H1 (cell line): ENCODE results near the gene BHLHE23. TPM values are rescaled to one million over a fixed set of nuclear protein-coding genes. Genes with fewer than 3 reads are reported as not detected.

Experiments
- CTCF ChIA-PET: fragments of 300-600 bp; sonication (Branson Sonifier 250); formaldehyde crosslinking; loops from one replicate; lab custom pipeline; 2021; ENCODE audit not compliant: partially characterized antibody; lab: Charles Lee
- POLR2A ChIA-PET: fragments of 300-600 bp; sonication (Branson Sonifier 250); formaldehyde crosslinking; loops from one replicate; lab custom pipeline; 2021; ENCODE audit warnings: inconsistent platforms; ENCODE audit not compliant: partially characterized antibody; lab: Charles Lee
- DNase-seq, 2 experiments: peaks; one replicate each; pipeline versions ENCODE4 v3.0.0 to v3.0.0-alpha.2; 2010 to 2022; ENCODE audit warnings: low spot score in 2 of 2, low read depth in 1 of 2, mixed read lengths in 1 of 2
- FAIRE-seq: peaks from 2 replicates; lab custom pipeline; 2011; peaks lifted over from hg19 to GRCh38; lab: Jason Lieb, UNC
- H2AFZ ChIP-seq: 2 replicates; pipeline ENCODE4 v1.8.1; 2012; ENCODE audit warnings: low read length, inconsistent platforms
- H2AK5ac ChIP-seq: 2 replicates; pipeline ENCODE4 v1.6.1; 2013; ENCODE audit warnings: low read depth, low read length
- H2BK120ac ChIP-seq: replicated peaks from 2 replicates; pipeline ENCODE3; 2013; ENCODE audit warnings: low read depth, low read length, inconsistent platforms
- H2BK12ac ChIP-seq: 2 replicates; pipeline ENCODE4 v1.6.1; 2013; ENCODE audit warnings: low read depth, low read length
- H2BK15ac ChIP-seq: 2 replicates; pipeline ENCODE4 v1.6.1; 2013; ENCODE audit warnings: low read length
- H2BK20ac ChIP-seq: 2 replicates; pipeline ENCODE4 v1.6.1; 2013; ENCODE audit warnings: low read length
- H2BK5ac ChIP-seq: 2 replicates; pipeline ENCODE4 v1.6.1; 2013; ENCODE audit warnings: low read depth, low read length
- H3K14ac ChIP-seq: 2 replicates; pipeline ENCODE4 v1.6.1; 2013; ENCODE audit warnings: inconsistent platforms; ENCODE audit not compliant: insufficient read length
- H3K18ac ChIP-seq: 2 replicates; pipeline ENCODE4 v1.6.1; 2013; ENCODE audit warnings: low read length; ENCODE audit errors: extremely low read depth
- H3K23ac ChIP-seq: 2 replicates; pipeline ENCODE4 v1.6.1; 2013; ENCODE audit warnings: inconsistent platforms; ENCODE audit not compliant: insufficient read length
- H3K23me2 ChIP-seq: 2 replicates; pipeline ENCODE4 v1.6.1; 2013; ENCODE audit warnings: low read depth, low read length
- H3K27ac ChIP-seq: 2 replicates; pipeline ENCODE4 v1.6.1; 2011; ENCODE audit warnings: low read depth, low read length, inconsistent platforms
- H3K27me3 ChIP-seq, 4 experiments: replicated peaks in 1 of 4; 1 replicate in 1 of 4; 2 replicates in 3 of 4; pipeline versions ENCODE4 v1.6.1 to v1.8.1; 2011 to 2013; ENCODE audit warnings: low read length in 3 of 4, mild to moderate bottlenecking in 3 of 4, inconsistent platforms in 2 of 4, mixed read lengths in 2 of 4, moderate library complexity in 1 of 4; ENCODE audit not compliant: control insufficient read depth in 3 of 4, insufficient read depth in 3 of 4; ENCODE audit errors: extremely low read depth in 1 of 4
- H3K36me3 ChIP-seq, 4 experiments: 2 replicates each; pipeline versions ENCODE4 v1.6.1 to v1.8.1; 2011 to 2013; ENCODE audit warnings: mild to moderate bottlenecking in 4 of 4, low read length in 3 of 4, moderate library complexity in 2 of 4, control low read depth in 1 of 4, inconsistent platforms in 1 of 4; ENCODE audit not compliant: insufficient read depth in 4 of 4, control insufficient read depth in 2 of 4
- H3K4ac ChIP-seq: replicated peaks from 2 replicates; pipeline ENCODE3; 2013; ENCODE audit warnings: low read length, low read depth, mixed read lengths, inconsistent platforms; ENCODE audit not compliant: insufficient read length
- H3K4me1 ChIP-seq, 4 experiments: replicated peaks in 1 of 4; 1 replicate in 1 of 4; 2 replicates in 3 of 4; pipeline versions ENCODE4 v1.6.1 to v1.8.1; 2011 to 2013; ENCODE audit warnings: low read length in 3 of 4, inconsistent platforms in 2 of 4, mixed read lengths in 1 of 4; ENCODE audit not compliant: insufficient read depth in 4 of 4, control insufficient read depth in 3 of 4
- H3K4me2 ChIP-seq, 2 experiments: 2 replicates each; pipeline versions ENCODE4 v1.6.1 to v1.8.1; 2011 to 2013; ENCODE audit warnings: low read depth in 2 of 2, low read length in 2 of 2, control low read depth in 1 of 2, inconsistent platforms in 1 of 2, mild to moderate bottlenecking in 1 of 2; ENCODE audit not compliant: insufficient read depth in 1 of 2
- H3K4me3 ChIP-seq, 4 experiments: fragments of 200-600, 300-600 bp in 1 of 4; sonication (generic), shearing (Covaris generic), sonication (Bioruptor Twin) in 1 of 4; 2 replicates each; pipeline versions ENCODE4 v1.5.1 to v1.8.1; 2011 to 2016; ENCODE audit warnings: low read length in 4 of 4, low read depth in 3 of 4, control low read depth in 2 of 4, inconsistent platforms in 2 of 4, mild to moderate bottlenecking in 2 of 4, mixed read lengths in 1 of 4, moderate library complexity in 1 of 4; ENCODE audit not compliant: insufficient read depth in 2 of 4; ENCODE audit errors: extremely low read depth in 1 of 4
- H3K56ac ChIP-seq: replicated peaks from 2 replicates; pipeline ENCODE3; 2013; ENCODE audit warnings: low read depth, mild to moderate bottlenecking, mixed read lengths, low read length, inconsistent platforms; ENCODE audit not compliant: insufficient read length
- H3K79me1 ChIP-seq: 2 replicates; pipeline ENCODE4 v1.6.1; 2013; ENCODE audit warnings: low read depth, low read length, control low read depth
- H3K79me2 ChIP-seq, 2 experiments: 2 replicates each; pipeline versions ENCODE4 v1.6.1 to v1.8.1; 2012 to 2013; ENCODE audit warnings: low read length in 2 of 2, mild to moderate bottlenecking in 2 of 2, inconsistent platforms in 1 of 2; ENCODE audit not compliant: insufficient read depth in 2 of 2, control insufficient read depth in 1 of 2
- H3K9ac ChIP-seq, 4 experiments: replicated peaks in 1 of 4; 1 replicate in 1 of 4; 2 replicates in 3 of 4; pipeline versions ENCODE4 v1.6.1 to v1.8.1; 2011 to 2013; ENCODE audit warnings: low read depth in 3 of 4, low read length in 3 of 4, control low read depth in 2 of 4, mild to moderate bottlenecking in 2 of 4, moderate library complexity in 2 of 4, inconsistent platforms in 1 of 4; ENCODE audit errors: extremely low read depth in 1 of 4
- H3K9me3 ChIP-seq, 2 experiments: 2 replicates each; pipeline versions ENCODE4 v1.6.1 to v1.8.1; 2012 to 2013; ENCODE audit warnings: mild to moderate bottlenecking in 2 of 2, moderate library complexity in 2 of 2, control low read depth in 1 of 2, inconsistent platforms in 1 of 2, low read depth in 1 of 2, low read length in 1 of 2, mixed read lengths in 1 of 2; ENCODE audit not compliant: insufficient read depth in 2 of 2
- H4K20me1 ChIP-seq, 2 experiments: replicated peaks in 1 of 2; 2 replicates each; pipeline versions ENCODE3 to v1.8.1; 2011 to 2013; ENCODE audit warnings: inconsistent platforms in 2 of 2, low read length in 2 of 2, mild to moderate bottlenecking in 1 of 2; ENCODE audit not compliant: insufficient read depth in 2 of 2, control insufficient read depth in 1 of 2
- H4K5ac ChIP-seq: 2 replicates; pipeline ENCODE4 v1.6.1; 2013; ENCODE audit warnings: low read length, low read depth, mixed read lengths, inconsistent platforms; ENCODE audit not compliant: insufficient read length
- H4K8ac ChIP-seq: 2 replicates; pipeline ENCODE4 v1.8.0; 2013; ENCODE audit warnings: mild to moderate bottlenecking, moderate library complexity, low read length, inconsistent platforms; ENCODE audit not compliant: insufficient read depth; ENCODE audit errors: extremely low read depth
- H4K91ac ChIP-seq: replicated peaks from 2 replicates; pipeline ENCODE3; 2013; ENCODE audit warnings: low read length, mixed read lengths, inconsistent platforms; ENCODE audit not compliant: insufficient read length
- BCL11A ChIP-seq, 2 experiments: IDR thresholded peaks; one replicate each; pipeline ENCODE4 v1.6.1; 2011; ENCODE audit warnings: low read depth in 2 of 2, low read length in 2 of 2, mild to moderate bottlenecking in 2 of 2
- CBX8 ChIP-seq: fragments of 300-800, 300-1000 bp; sonication (generic); IDR thresholded peaks from 2 replicates; pipeline ENCODE4 v1.7.1; 2016; ENCODE audit warnings: low read depth, low read length, borderline replicate concordance
- CEBPB ChIP-seq: IDR thresholded peaks from 2 replicates; pipeline ENCODE4 v1.6.1; 2012; ENCODE audit warnings: low read depth, low read length
- EP300 ChIP-seq, 2 experiments: IDR thresholded peaks; 1 replicate in 1 of 2; 2 replicates in 1 of 2; pipeline ENCODE4 v1.6.1; 2011 to 2012; ENCODE audit warnings: low read depth in 2 of 2, low read length in 2 of 2, mild to moderate bottlenecking in 2 of 2, borderline replicate concordance in 1 of 2, inconsistent platforms in 1 of 2, moderate library complexity in 1 of 2
- GABPA ChIP-seq: IDR thresholded peaks from 2 replicates; pipeline ENCODE4 v1.6.1; 2011; ENCODE audit warnings: mild to moderate bottlenecking, low read length, moderate library complexity, borderline replicate concordance; ENCODE audit not compliant: insufficient read depth
- KDM1A ChIP-seq: fragments of 200-600, 300-600 bp; sonication (generic); IDR thresholded peaks from 2 replicates; pipeline ENCODE4 v1.7.1; 2016; ENCODE audit warnings: mild to moderate bottlenecking, low read length, borderline replicate concordance
- KDM4A ChIP-seq: IDR thresholded peaks from one replicate; pipeline ENCODE4 v1.7.1; 2012; ENCODE audit warnings: low read depth, mild to moderate bottlenecking, moderate library complexity, low read length, inconsistent platforms; ENCODE audit not compliant: severe bottlenecking
- SIX5 ChIP-seq: IDR thresholded peaks from 2 replicates; pipeline ENCODE4 v1.6.1; 2011; ENCODE audit warnings: mild to moderate bottlenecking, low read depth, low read length
- SRF ChIP-seq: IDR thresholded peaks from 2 replicates; pipeline ENCODE4 v1.6.1; 2011; ENCODE audit warnings: mild to moderate bottlenecking, low read depth, low read length, moderate library complexity
- SUZ12 ChIP-seq: fragments of 200-600 bp; sonication (generic); IDR thresholded peaks from 2 replicates; pipeline ENCODE4 v1.6.1; 2012; ENCODE audit warnings: mild to moderate bottlenecking, inconsistent platforms, low read length, moderate library complexity, mixed read lengths
- TAF7 ChIP-seq: optimal IDR thresholded peaks from 2 replicates; pipeline ENCODE3; 2011; ENCODE audit warnings: low read depth, mild to moderate bottlenecking, inconsistent platforms, low read length, moderate library complexity, borderline replicate concordance
- WGBS, 2 experiments: shearing (Covaris generic) in 1 of 2; methylation state at CpG; one replicate each; pipeline versions ENCODE4 v1.1.6 to v1.1.7; 2013 to 2015; ENCODE audit warnings: low lambda C conversion rate in 2 of 2, mixed read lengths in 2 of 2, inconsistent platforms in 1 of 2, low coverage in 1 of 2, missing lambda C conversion rate in 1 of 2; ENCODE audit not compliant: insufficient replicate concordance in 2 of 2, insufficient coverage in 1 of 2, insufficient read length in 1 of 2; ENCODE audit errors: extremely low coverage in 1 of 2, missing lambda C conversion rate in 1 of 2; 5-methylcytosine and 5-hydroxymethylcytosine counted together
- polyA plus RNA-seq, 7 experiments: library from polyadenylated mRNA; depleted of rRNA in 3 of 7; stranded (reverse) in 5 of 7; unstranded in 2 of 7; fragments of >200 nt in 5 of 7; fragments of 200-250 nt in 2 of 7; gene quantifications; 1 replicate in 5 of 7; 2 replicates in 1 of 7; 4 replicates in 1 of 7; pipeline versions ENCODE4 v1.2.1 to v1.2.3, GENCODE V29; 2011 to 2013; ENCODE audit warnings: missing spikeins in 2 of 7, mixed read lengths in 2 of 7
- total RNA-seq: library from RNA; stranded (reverse); fragmentation: NEBNext Ultra II Directional; extraction: Animal tissue kit (Norgen Biotek cat#: 25700); gene quantifications from 2 replicates; pipeline ENCODE4 v1.2.1, GENCODE V29; 2021
- TF ChIP-seq, protein P1 (sequence below): IDR thresholded peaks from 2 replicates; pipeline ENCODE4 v1.6.1; 2012; ENCODE audit warnings: inconsistent platforms

Gene BHLHE23
- total and polyA plus RNA-seq, 2 of the 8 experiments (the other 6 are each of a cell fraction or from before 2014, with no cell fraction given), result 0.47 TPM; not detected in 1

GRCh38 chr20:63015662-63016361, 9.0 kb upstream of the BHLHE23 start:
- no peaks in the 10 kb centered on the region for H4K20me1 ChIP-seq
- H2BK20ac ChIP-seq, result no peak overlapping the region
- H2BK15ac ChIP-seq, result no peak overlapping the region
- no peaks in the 10 kb centered on the region for H3K36me3 ChIP-seq
- no peak overlapping the region for H3K4me3 ChIP-seq
- H3K4me1 ChIP-seq, result peaks cover 0 to 11% (median 6%) of the 10 kb centered on the region in 4 experiments; a peak in 6 of 7 replicates
- no peak overlapping the region for H3K4ac ChIP-seq
- no peak overlapping the region for H3K23ac ChIP-seq
- 0 out of 2 replicates have a peak overlapping the region, but pooled peaks have one; percentile 53 for H4K8ac ChIP-seq
- no peaks in the 10 kb centered on the region for H3K79me1 ChIP-seq
- H2AFZ ChIP-seq, result no peak overlapping the region
- H3K79me2 ChIP-seq, result no peaks in the 10 kb centered on the region
- FAIRE-seq (no peak), DNase-seq (no peak)
- no peaks in the 10 kb centered on the region for H3K23me2 ChIP-seq
- POLR2A ChIA-PET, result interaction anchor here (1.5 kb wide), 1 partner anchor 81 kb away, joined by 3 read pairs; no protein-coding TSS in a partner anchor
- CTCF ChIA-PET, result interaction anchor here (0.5 to 1.8 kb wide), 4 partner anchors 25 to 115 kb away, joined by 3 to 5 read pairs (median 4); no protein-coding TSS in a partner anchor
- H2BK5ac ChIP-seq, result no peak overlapping the region
- peaks cover 5 to 8% of the 10 kb centered on the region in 2 experiments; a peak in 3 of 4 replicates for H3K9me3 ChIP-seq
- H2AK5ac ChIP-seq, result no peak overlapping the region
- H3K56ac ChIP-seq, result no peak overlapping the region
- TF ChIP-seq KDM1A, result no peak
- no peak for TF ChIP-seq TAF7
- TF ChIP-seq BCL11A (IDR thresholded peaks at IDR 0.05; ENCODE audit: low read depth in 2 of 2, low read length in 2 of 2), result no peak
- TF ChIP-seq SRF, result no peak
- TF ChIP-seq, protein P1, sequence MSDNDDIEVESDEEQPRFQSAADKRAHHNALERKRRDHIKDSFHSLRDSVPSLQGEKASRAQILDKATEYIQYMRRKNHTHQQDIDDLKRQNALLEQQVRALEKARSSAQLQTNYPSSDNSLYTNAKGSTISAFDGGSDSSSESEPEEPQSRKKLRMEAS, result no peak
- no peak for TF ChIP-seq KDM4A
- no peak for TF ChIP-seq CEBPB
- no peak for TF ChIP-seq SIX5
- no peak for TF ChIP-seq EP300 (IDR thresholded peaks at IDR 0.05; ENCODE audit: borderline replicate concordance in 1 of 2, low read depth in 2 of 2, low read length in 2 of 2)
- TF ChIP-seq CBX8, result no peak
- no peak for TF ChIP-seq SUZ12
- TF ChIP-seq GABPA, result no peak
- 97% methylated on average over 19 of the region's 22 CpGs; no CpG with 5 or more reads in 1 of the 2 experiments for WGBS, 2 experiments
- no peak overlapping the region for H4K5ac ChIP-seq
- H3K4me2 ChIP-seq, result no peak overlapping the region
- no peak overlapping the region for H4K91ac ChIP-seq
- H3K18ac ChIP-seq, result no peak overlapping the region
- H3K9ac ChIP-seq, result no peak overlapping the region
- H2BK12ac ChIP-seq, result peak overlapping the region; percentile 17; the same call in 1 of the 2 replicates
- peaks cover 0 to 14% (median 7%) of the 10 kb centered on the region in 4 experiments; a peak in 6 of 7 replicates for H3K27me3 ChIP-seq
- no peak overlapping the region for H2BK120ac ChIP-seq
- no peak overlapping the region for H3K27ac ChIP-seq
- H3K14ac ChIP-seq, result no peak overlapping the region
